MM.1S (cell line): ENCODE results near the gene LGALS9B.
"Not testable (repeated sequence)": the region's sequence is repeated elsewhere in the genome, so short reads cannot be mapped to it uniquely, and the experiment has no call there.

ENCODE experiments used
- DNase-seq: peaks from one replicate; pipeline ENCODE4 v3.0.0-alpha.2; 2015
- H2AFZ ChIP-seq: fragments of 300-600 bp; sonication (generic); 2 replicates; pipeline ENCODE4 v1.6.0; 2016; ENCODE audit warnings: antibody characterized with exemption, low read length
- H3F3A ChIP-seq: fragments of 300-600 bp; sonication (generic); 2 replicates; pipeline ENCODE4 v1.6.1; 2016; ENCODE audit warnings: mild to moderate bottlenecking, antibody characterized with exemption, low read length, moderate library complexity, mixed read lengths; ENCODE audit not compliant: insufficient read depth
- H3K27ac ChIP-seq: fragments of 300-600 bp; sonication (generic); 2 replicates; pipeline ENCODE4 v1.5.1; 2016; ENCODE audit warnings: mild to moderate bottlenecking, low read length
- H3K27me3 ChIP-seq: fragments of 300-600 bp; sonication (generic); replicated peaks from 2 replicates; pipeline ENCODE4 v1.6.0; 2016; ENCODE audit warnings: low read length; ENCODE audit not compliant: insufficient read depth
- H3K36me3 ChIP-seq: fragments of 300-600 bp; sonication (generic); replicated peaks from 2 replicates; pipeline ENCODE4 v1.6.1; 2016; ENCODE audit warnings: mild to moderate bottlenecking, low read length, mixed read lengths; ENCODE audit not compliant: insufficient read depth
- H3K4me1 ChIP-seq: fragments of 300-600 bp; sonication (generic); 2 replicates; pipeline ENCODE4 v1.6.1; 2016; ENCODE audit warnings: low read length, mixed read lengths
- H3K4me2 ChIP-seq: fragments of 300-600 bp; sonication (generic); 2 replicates; pipeline ENCODE4 v1.6.0; 2016; ENCODE audit warnings: low read depth, low read length
- H3K4me3 ChIP-seq: fragments of 300-600 bp; sonication (generic); 2 replicates; pipeline ENCODE4 v1.5.1; 2016; ENCODE audit warnings: low read length, mixed read lengths
- H3K79me2 ChIP-seq: fragments of 300-600 bp; sonication (generic); 2 replicates; pipeline ENCODE4 v1.6.1; 2016; ENCODE audit warnings: mixed run types, low read length, mixed read lengths
- H3K9ac ChIP-seq: fragments of 300-600 bp; sonication (generic); 2 replicates; pipeline ENCODE4 v1.6.1; 2016; ENCODE audit warnings: low read length, mixed read lengths
- H3K9me2 ChIP-seq: fragments of 300-600 bp; sonication (generic); replicated peaks from 2 replicates; pipeline ENCODE4 v1.6.1; 2016; ENCODE audit warnings: mild to moderate bottlenecking, low read length, mixed read lengths; ENCODE audit not compliant: insufficient read depth
- H3K9me3 ChIP-seq: fragments of 300-600 bp; sonication (generic); replicated peaks from 2 replicates; pipeline ENCODE4 v1.6.1; 2016; ENCODE audit warnings: mild to moderate bottlenecking, low read length, mixed read lengths; ENCODE audit not compliant: insufficient read depth
- H4K20me1 ChIP-seq: fragments of 300-600 bp; sonication (generic); 2 replicates; pipeline ENCODE4 v1.6.1; 2016; ENCODE audit warnings: mild to moderate bottlenecking, low read length, moderate library complexity, mixed read lengths; ENCODE audit not compliant: insufficient read depth

Gene LGALS9B

DNA sequence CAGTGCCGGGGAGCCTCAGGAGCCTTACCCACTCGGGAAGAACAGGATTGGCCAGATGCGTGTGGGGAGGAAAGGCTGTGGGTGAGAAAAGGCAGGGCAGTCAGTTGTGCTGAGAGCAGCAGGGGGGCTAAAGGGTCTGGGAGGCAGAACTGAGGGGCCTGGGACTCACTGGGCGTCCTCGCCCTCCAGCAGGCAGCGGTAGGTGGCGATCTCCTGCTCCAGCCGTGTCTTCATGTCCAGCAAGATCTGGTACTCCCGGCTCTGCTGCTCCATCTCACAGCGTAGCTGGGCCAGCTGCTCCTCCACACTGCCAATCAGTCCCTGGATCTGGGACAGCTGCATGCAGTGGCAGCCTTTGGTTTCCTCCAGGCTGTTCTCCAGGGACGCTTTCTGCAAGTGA lies 34.6 kb upstream of the LGALS9B start:
- H3K27ac ChIP-seq, H3K4me2 ChIP-seq, H2AFZ ChIP-seq, H3K4me1 ChIP-seq, DNase-seq, H3K9ac ChIP-seq, H3K36me3 ChIP-seq, H3F3A ChIP-seq, H3K9me2 ChIP-seq, H3K4me3 ChIP-seq, H3K9me3 ChIP-seq, H3K79me2 ChIP-seq, H3K27me3 ChIP-seq, H4K20me1 ChIP-seq: not testable (repeated sequence)

DNA sequence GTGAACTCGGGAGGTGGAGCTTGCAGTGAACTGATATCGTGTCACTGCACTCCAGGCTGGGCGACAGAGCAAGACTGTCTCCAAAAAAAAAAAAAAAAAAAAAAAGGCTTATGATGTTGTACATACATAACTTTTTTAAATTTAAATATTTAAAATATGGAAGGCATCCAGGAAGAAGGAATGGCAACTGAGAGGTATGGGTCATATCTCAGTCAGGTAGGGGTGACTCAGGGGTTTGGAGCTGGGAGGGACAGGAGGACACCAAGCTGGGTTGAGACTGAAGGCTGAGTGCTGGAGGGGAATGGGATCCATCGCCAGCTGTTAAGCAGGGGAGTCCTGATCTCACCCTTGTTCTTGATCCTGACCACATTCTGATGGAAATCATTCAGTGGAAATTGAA lies 33.0 kb upstream of the LGALS9B start:
- H3F3A ChIP-seq, H3K36me3 ChIP-seq, H3K4me3 ChIP-seq, H3K9me3 ChIP-seq, DNase-seq, H3K27me3 ChIP-seq, H3K4me2 ChIP-seq, H2AFZ ChIP-seq, H3K9ac ChIP-seq, H3K4me1 ChIP-seq, H3K27ac ChIP-seq, H3K9me2 ChIP-seq, H3K79me2 ChIP-seq, H4K20me1 ChIP-seq: not testable (repeated sequence)

DNA sequence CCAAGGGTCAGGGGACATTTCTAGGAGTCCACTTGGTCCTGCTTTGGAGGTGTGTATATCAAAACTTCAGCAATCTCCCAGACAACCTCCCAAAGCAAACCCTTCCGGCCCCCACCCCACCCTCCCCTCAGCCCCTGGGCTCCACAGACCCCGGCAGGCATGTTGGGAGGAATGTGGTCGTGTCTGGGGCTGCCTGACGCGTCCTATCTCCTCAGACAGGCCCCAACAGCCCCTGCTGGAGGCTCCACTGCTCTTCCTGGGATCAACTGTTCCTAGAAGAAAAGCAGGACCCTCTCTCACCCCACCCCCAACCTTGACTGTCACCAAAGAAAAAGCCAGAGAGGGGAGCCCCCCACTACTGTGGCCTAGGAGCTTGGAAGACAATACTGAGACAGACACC lies 28.1 kb upstream of the LGALS9B start:
- not testable (repeated sequence) for H3K79me2 ChIP-seq, H3K9ac ChIP-seq, H3K4me1 ChIP-seq, H3K36me3 ChIP-seq, H3K4me2 ChIP-seq, H3K27me3 ChIP-seq, DNase-seq, H3K4me3 ChIP-seq, H3F3A ChIP-seq, H3K9me3 ChIP-seq, H2AFZ ChIP-seq, H4K20me1 ChIP-seq, H3K27ac ChIP-seq, H3K9me2 ChIP-seq

DNA sequence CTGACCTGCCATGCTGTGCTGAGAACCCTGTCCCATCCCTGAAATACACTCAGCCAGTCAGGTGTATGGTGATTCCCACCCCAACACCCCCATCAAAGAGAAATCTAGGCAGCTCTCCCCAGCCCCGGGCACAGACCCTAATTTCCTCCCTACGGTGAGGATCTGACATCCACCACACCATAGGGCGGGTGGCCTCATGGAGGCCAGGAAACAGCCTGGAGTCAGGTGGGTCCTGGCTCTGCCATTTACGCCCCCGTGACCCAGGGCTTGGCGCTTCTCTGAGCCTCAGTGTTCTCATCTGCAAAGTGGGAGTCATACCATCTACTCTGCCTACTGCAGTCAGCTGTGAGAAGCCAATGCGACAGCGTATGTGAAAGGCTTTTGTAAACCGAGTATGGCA lies 27.4 kb upstream of the LGALS9B start:
- not testable (repeated sequence) for H2AFZ ChIP-seq, H3K9me3 ChIP-seq, H3F3A ChIP-seq, H3K9ac ChIP-seq, H3K4me2 ChIP-seq, H3K27me3 ChIP-seq, H3K9me2 ChIP-seq, H3K27ac ChIP-seq, H4K20me1 ChIP-seq, H3K4me3 ChIP-seq, DNase-seq, H3K36me3 ChIP-seq, H3K4me1 ChIP-seq, H3K79me2 ChIP-seq

DNA sequence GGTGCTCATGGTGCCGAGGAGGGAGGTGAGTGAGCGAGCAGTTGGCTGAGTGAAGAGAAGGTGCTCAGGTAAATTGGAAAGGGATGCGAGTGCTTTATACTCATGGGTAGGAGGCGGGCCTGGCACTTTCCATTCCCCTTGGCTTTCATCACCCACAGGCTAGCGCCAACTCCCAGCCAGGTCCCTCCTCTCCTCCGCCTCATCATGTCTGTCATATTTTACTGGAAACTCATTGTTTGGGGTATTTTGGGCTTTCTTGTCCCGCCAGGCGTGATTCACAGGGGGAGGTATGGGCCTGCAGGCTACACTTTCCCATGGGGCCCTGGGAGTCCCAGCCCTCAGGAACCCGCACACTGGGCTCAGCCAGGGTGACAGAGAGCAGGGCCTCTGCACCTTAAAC lies 26.8 kb upstream of the LGALS9B start:
- not testable (repeated sequence) for H3K4me2 ChIP-seq, H3K79me2 ChIP-seq, H3K9ac ChIP-seq, H2AFZ ChIP-seq, H3K9me3 ChIP-seq, H3K4me1 ChIP-seq, H3F3A ChIP-seq, H3K9me2 ChIP-seq, H3K27ac ChIP-seq, DNase-seq, H3K4me3 ChIP-seq, H3K27me3 ChIP-seq, H3K36me3 ChIP-seq, H4K20me1 ChIP-seq

DNA sequence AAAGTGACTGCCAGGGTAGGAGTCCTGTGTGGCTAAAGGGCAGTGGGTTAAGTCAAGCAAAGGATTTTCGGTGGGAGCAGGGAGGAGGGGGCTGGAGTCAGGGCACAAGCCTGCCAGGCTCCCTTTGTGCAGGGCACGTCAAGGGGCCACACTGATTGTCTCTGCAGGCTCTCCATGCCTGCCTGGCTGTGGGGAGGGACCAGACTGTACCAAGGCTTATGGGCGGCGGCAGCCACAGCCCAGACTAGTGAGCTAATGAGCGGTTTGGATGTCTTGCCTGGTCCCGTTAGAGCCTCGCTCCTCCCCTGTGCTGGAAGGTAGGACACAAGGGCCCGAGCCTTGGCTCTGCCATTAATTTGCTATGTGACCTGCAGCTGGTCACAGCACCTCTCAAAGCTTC lies 25.6 kb upstream of the LGALS9B start:
- H3K9me2 ChIP-seq, H3K27ac ChIP-seq, H3K27me3 ChIP-seq, H3K4me1 ChIP-seq, H3K36me3 ChIP-seq, DNase-seq, H3K4me3 ChIP-seq, H3K9ac ChIP-seq, H3K9me3 ChIP-seq, H3F3A ChIP-seq, H2AFZ ChIP-seq, H4K20me1 ChIP-seq, H3K79me2 ChIP-seq, H3K4me2 ChIP-seq: not testable (repeated sequence)

DNA sequence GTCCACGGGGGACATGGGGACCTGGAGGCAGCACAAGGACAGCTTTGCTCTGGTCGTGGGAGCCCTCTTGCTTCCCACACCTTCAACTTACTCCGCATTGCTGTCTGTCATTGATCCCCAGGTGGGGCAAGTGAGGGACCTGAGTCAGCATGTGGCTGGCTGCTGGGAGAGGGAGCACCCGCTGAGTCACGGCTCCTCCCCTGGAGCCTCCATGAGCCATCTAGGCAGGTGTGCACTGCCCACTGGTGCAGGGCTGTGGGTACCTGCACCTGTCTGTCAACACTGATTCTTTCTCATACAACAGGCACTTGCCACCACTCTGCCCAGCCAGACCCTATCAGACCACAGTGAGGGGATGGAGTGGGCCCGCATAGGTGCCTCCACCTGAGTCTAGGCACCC lies 24.8 kb upstream of the LGALS9B start:
- H3K9me3 ChIP-seq, DNase-seq, H2AFZ ChIP-seq, H3K9me2 ChIP-seq, H3K4me3 ChIP-seq, H4K20me1 ChIP-seq, H3K27me3 ChIP-seq, H3K36me3 ChIP-seq, H3K4me2 ChIP-seq, H3K79me2 ChIP-seq, H3F3A ChIP-seq, H3K27ac ChIP-seq, H3K4me1 ChIP-seq, H3K9ac ChIP-seq: not testable (repeated sequence)

DNA sequence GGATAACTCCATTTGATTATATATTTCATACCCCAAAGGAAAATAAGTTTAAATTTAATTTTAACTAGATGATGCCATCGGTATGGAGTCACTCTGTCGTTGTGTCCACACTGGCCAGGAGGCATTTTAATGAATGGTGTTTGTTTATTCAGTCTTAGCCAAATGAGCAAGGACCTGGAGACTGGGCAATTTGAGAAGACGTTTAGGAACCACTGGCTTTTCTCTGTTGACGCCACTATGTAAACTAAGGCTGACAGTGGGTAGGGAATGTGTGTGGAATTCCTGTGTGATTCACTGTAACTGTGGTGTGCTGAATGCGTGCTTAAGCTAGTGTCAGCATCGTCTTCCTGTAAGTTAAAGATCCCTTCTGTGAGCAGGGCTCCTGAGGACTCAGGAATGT lies 17.6 kb upstream of the LGALS9B start:
- not testable (repeated sequence) for H3K4me2 ChIP-seq, H3K27me3 ChIP-seq, H3K9ac ChIP-seq, H3K36me3 ChIP-seq, H3K4me1 ChIP-seq, H3K27ac ChIP-seq, H3K79me2 ChIP-seq, H3F3A ChIP-seq, H3K9me3 ChIP-seq, DNase-seq, H2AFZ ChIP-seq, H3K9me2 ChIP-seq, H4K20me1 ChIP-seq, H3K4me3 ChIP-seq
